ENCODE data around the gene FBXO22. TPM values are rescaled to one million over a fixed set of nuclear protein-coding genes. Genes with fewer than 3 reads are reported as not detected.

The FBXO22 gene
- 66.8 and 67.3 TPM in 2 replicates for total RNA-seq (2021; fragmentation: NEBNext Ultra II Directional; extraction: Animal tissue kit (Norgen Biotek cat#: 25700))
- 33.2 and 39.9 TPM in 2 replicates for polyA plus RNA-seq (2011; rRNA removed)
- polyA plus RNA-seq (2011; cell fraction: cytosol; rRNA removed): 43.1 TPM
- 61.0 TPM for polyA plus RNA-seq (2011; cell fraction: nucleus; rRNA removed)
- 69.8 to 85.0 TPM (median 74.9 TPM) in 4 replicates for polyA plus RNA-seq (2012, experiment 1 of 2)
- 18.4 TPM for polyA plus RNA-seq (2012, experiment 2 of 2)
- polyA plus RNA-seq (2013, experiment 1 of 2): 31.6 TPM
- polyA plus RNA-seq (2013, experiment 2 of 2): 34.3 TPM
- 62.9 and 76.8 TPM in 2 replicates for polyA minus RNA-seq (2011; rRNA and poly(A)+ RNA removed)
- 63.5 TPM for polyA minus RNA-seq (2011; cell fraction: cytosol; rRNA and poly(A)+ RNA removed)
- polyA minus RNA-seq (2011; cell fraction: nucleus; rRNA and poly(A)+ RNA removed): 70.9 TPM
- long read RNA-seq, experiment 1, partial matches to known transcripts: 25 of 71 reads
- long read RNA-seq, experiment 1, other reads (novel, unspliced or antisense): 45 of 71 reads
- long read RNA-seq, experiment 2, full-length matches to known transcripts: 152 of 190 reads
- long read RNA-seq, experiment 2, partial matches to known transcripts: 22 of 190 reads
- long read RNA-seq, experiment 2, other reads (novel, unspliced or antisense): 16 of 190 reads

GRCh38 chr15:75903331-75904239, at the start of gene FBXO22:
TSS of gene FBXO22 (plus strand) at chr15:75903878. CDS start at chr15:75903964, 86 bp downstream.
- WGBS, 2 experiments (ENCODE audit: extremely low coverage in 1 of 2, insufficient coverage in 1 of 2, insufficient read length in 1 of 2, insufficient replicate concordance in 2 of 2, low coverage in 1 of 2, low lambda C conversion rate in 2 of 2, missing lambda C conversion rate in 1 of 2): 5% methylated on average over 54 of the region's 63 CpGs; no CpG with 5 or more reads in 1 of the 2 experiments
- Histone ChIP-seq H3K9ac (replicated peaks in 1 of 4; ENCODE audit: extremely low read depth in 1 of 4, low read depth in 3 of 4, low read length in 3 of 4) (peak within 1 kb of the TSS; percentile 72 to 96 (median 92)), H4K91ac (replicated peaks; ENCODE audit: insufficient read length, low read length) (peak within 1 kb of the TSS; percentile 95), H4K8ac (ENCODE audit: extremely low read depth, insufficient read depth, low read length) (peak within 1 kb of the TSS; percentile 94; the same call in 1 of the 2 replicates), H3K4me1 (replicated peaks in 1 of 4; ENCODE audit: control insufficient read depth in 3 of 4, insufficient read depth in 4 of 4, low read length in 3 of 4) (peaks cover 8 to 22% (median 13%) of the 10 kb centered on the region in 4 experiments; a peak in 5 of 7 replicates), H2BK5ac (ENCODE audit: low read depth, low read length) (peak within 1 kb of the TSS; percentile 97), H3K23me2 (ENCODE audit: low read depth, low read length) (peaks cover 5% of the 10 kb centered on the region; the same call in 1 of the 2 replicates), H2AFZ (ENCODE audit: low read length) (peak within 1 kb of the TSS; percentile 47; the same call in 1 of the 2 replicates), H3K9me3 (ENCODE audit: insufficient read depth in 2 of 2, low read depth in 1 of 2, low read length in 1 of 2) (no peaks in the 10 kb centered on the region), H3K4me2 (ENCODE audit: insufficient read depth in 1 of 2, low read depth in 2 of 2, low read length in 2 of 2) (peak within 1 kb of the TSS; percentile 77 to 86), H2BK20ac (ENCODE audit: low read length) (peak within 1 kb of the TSS; percentile 82; the same call in 1 of the 2 replicates), H3K79me2 (ENCODE audit: control insufficient read depth in 1 of 2, insufficient read depth in 2 of 2, low read length in 2 of 2) (peaks cover 2 to 42% of the 10 kb centered on the region in 2 experiments; a peak in 3 of 4 replicates), H3K4ac (replicated peaks; ENCODE audit: insufficient read length, low read depth, low read length) (peak within 1 kb of the TSS; percentile 97), H3K14ac (ENCODE audit: insufficient read length) (no peak within 1 kb of the TSS), H3K27ac (ENCODE audit: low read depth, low read length) (peak within 1 kb of the TSS; percentile 96), H3K23ac (ENCODE audit: insufficient read length) (no peak within 1 kb of the TSS), H3K79me1 (ENCODE audit: low read depth, low read length) (peaks cover 8% of the 10 kb centered on the region), H3K18ac (ENCODE audit: extremely low read depth, low read length) (peak within 1 kb of the TSS; percentile 99), H2BK120ac (replicated peaks; ENCODE audit: low read depth, low read length) (no peak within 1 kb of the TSS), H3K36me3 (ENCODE audit: control insufficient read depth in 2 of 4, insufficient read depth in 4 of 4, low read length in 3 of 4) (peaks cover 4 to 34% (median 9%) of the 10 kb centered on the region in 4 experiments; a peak in 7 of 8 replicates), H3K27me3 (replicated peaks in 1 of 4; ENCODE audit: control insufficient read depth in 3 of 4, extremely low read depth in 1 of 4, insufficient read depth in 3 of 4, low read length in 3 of 4) (no peaks in the 10 kb centered on the region), H4K20me1 (replicated peaks in 1 of 2; ENCODE audit: control insufficient read depth in 1 of 2, insufficient read depth in 2 of 2, low read length in 2 of 2) (peaks cover 0 to 7% of the 10 kb centered on the region in 2 experiments), H2BK12ac (ENCODE audit: low read depth, low read length) (peak within 1 kb of the TSS; percentile 84), H3K56ac (replicated peaks; ENCODE audit: insufficient read length, low read depth, low read length) (peak within 1 kb of the TSS; percentile 83), H2BK15ac (ENCODE audit: low read length) (peak within 1 kb of the TSS; percentile 83; the same call in 1 of the 2 replicates), H2AK5ac (ENCODE audit: low read depth, low read length) (peak within 1 kb of the TSS; percentile 26), H4K5ac (ENCODE audit: insufficient read length, low read depth, low read length) (peak within 1 kb of the TSS; percentile 89), H3K4me3 (ENCODE audit: extremely low read depth in 1 of 4, insufficient read depth in 2 of 4, low read depth in 3 of 4, low read length in 4 of 4) (peak within 1 kb of the TSS; percentile 86 to 93 (median 90))
- FAIRE-seq (no peak), DNase-seq (ENCODE audit: low read depth in 1 of 2, low spot score in 2 of 2) (peak; percentile 71 to 93)
- CTCF ChIA-PET (ENCODE audit: partially characterized antibody): interaction anchor here (0.7 to 2.2 kb wide), 9 partner anchors 10 to 94 kb away, joined by 3 to 11 read pairs (median 3); no protein-coding TSS in a partner anchor
- POLR2A ChIA-PET (ENCODE audit: partially characterized antibody): interaction anchor here (1.0 to 3.5 kb wide), 17 partner anchors 10 to 117 kb away, joined by 3 to 43 read pairs (median 5); partner anchors contain the start of gene UBE2Q2
- TF ChIP-seq CBX5 (IDR thresholded peaks at IDR 0.05; ENCODE audit: low read depth, low read length): no peak
- TF ChIP-seq TBP (IDR thresholded peaks at IDR 0.05; ENCODE audit: low read depth, low read length): peak; percentile 92
- TF ChIP-seq MAFK (IDR thresholded peaks at IDR 0.05; ENCODE audit: low read depth, low read length): no peak
- peak; percentile 51; the same call in 1 of the 2 replicates for TF ChIP-seq JUND (IDR thresholded peaks at IDR 0.05; ENCODE audit: low read length)
- TF ChIP-seq KDM4A (IDR thresholded peaks at IDR 0.05; ENCODE audit: low read depth, low read length, severe bottlenecking): peak; percentile 44
- TF ChIP-seq ATF3 (IDR thresholded peaks at IDR 0.05; ENCODE audit: insufficient read depth, low read depth, low read length): no peak
- TF ChIP-seq SP2 (IDR thresholded peaks at IDR 0.05; ENCODE audit: low read length): no peak
